Psoas muscle (tissue), 8 donors: ENCODE data around the gene DCLK3. TPM values are rescaled to one million over a fixed set of nuclear protein-coding genes. Genes with fewer than 3 reads are reported as not detected.

Source experiments
- ATAC-seq, 4 donors: fragments of 200-7000 bp; cut with Tn5 transposase; one replicate each; pipeline ENCODE4 v1.9.1; 2020; ENCODE audit warnings: moderate library complexity in 3 of 4, mild to moderate bottlenecking in 2 of 4
- DNase-seq, 2 donors: peaks; one replicate each; pipeline ENCODE4 v3.0.0-alpha.2; 2020
- H3K27ac ChIP-seq: fragments of 200-600 bp; one replicate; pipeline ENCODE4 v1.8.0; 2022
- H3K27me3 ChIP-seq, 3 donors: fragments of 200-600 bp in 1 of 3; one replicate each; pipeline versions ENCODE4 v1.6.1 to v1.8.0; 2013 to 2022; ENCODE audit warnings: low read length in 2 of 3, mild to moderate bottlenecking in 2 of 3, moderate library complexity in 1 of 3; ENCODE audit not compliant: insufficient read depth in 3 of 3
- H3K36me3 ChIP-seq, 2 donors: fragments of 200-600 bp in 1 of 2; one replicate each; pipeline versions ENCODE4 v1.6.1 to v1.8.0; 2013 to 2022; ENCODE audit warnings: low read depth in 1 of 2, mild to moderate bottlenecking in 1 of 2, moderate library complexity in 1 of 2; ENCODE audit not compliant: insufficient read depth in 1 of 2
- H3K4me1 ChIP-seq: fragments of 200-600 bp; one replicate; pipeline ENCODE4 v1.8.0; 2022
- H3K4me3 ChIP-seq: fragments of 200-600 bp; one replicate; pipeline ENCODE4 v1.8.0; 2022; ENCODE audit warnings: mild to moderate bottlenecking
- H3K9me3 ChIP-seq: fragments of 200-600 bp; one replicate; pipeline ENCODE4 v1.8.0; 2022
- WGBS, 3 donors: extraction: QIAGEN DNeasy Blood & Tissue Kit; methylation state at CpG; one replicate each; pipeline versions ENCODE4 v1.1.6 to v1.1.7; 2013; 5-methylcytosine and 5-hydroxymethylcytosine counted together
- intact Hi-C, 2 donors: fragments of 100-400 bp; cut with DNase I; formaldehyde crosslinking; loops; one replicate each; pipeline versions ENCODE4 v1.11.0 to v1.14.2; 2022
- polyA plus RNA-seq, 3 donors: library from polyadenylated mRNA; stranded (reverse); fragments of 200-250 nt; gene quantifications; one replicate each; pipeline ENCODE4 v1.2.3, GENCODE V29; 2013
- total RNA-seq, 4 donors: library from RNA; stranded (reverse); fragmentation: NEBNext Ultra II Directional in 2 of 4; extraction: Animal tissue kit (Norgen Biotek cat#: 25700) in 2 of 4; gene quantifications; one replicate each; pipeline versions ENCODE4 v1.2.1 to v1.2.4, GENCODE V29; 2021 to 2023
- TF ChIP-seq, protein P1 (sequence below): fragments of 200-600 bp; IDR thresholded peaks from one replicate; pipeline ENCODE4 v1.8.0; 2022; ENCODE audit warnings: antibody characterized with exemption
- donor health status: healthy with polysubstance abuse.
- donor health status: DM: no; HTN: no; CAD: no; lungs with moderate emphysema.
- donor health status: Bipolar disorder and iron deficiency.
- donor health status: healthy.
- donor health status: DM: yes; HTN: yes; CAD: no.
- donor health status: DM: no; HTN: no; CAD: no.
- donor health status: DM: no; HTN: no; CAD: no.
- donor health status: DM: yes; HTN: yes; CAD: no.

The DCLK3 gene
- total and polyA plus RNA-seq, 7 donors: 0.34 to 1.7 (median 0.54) TPM

GRCh38 chr3:36695113-36695768 is 69.1 kb downstream of the DCLK3 start:
- Histone ChIP-seq H3K36me3 (no peaks in the 10 kb centered on the region), H3K27ac (no peak overlapping the region), H3K9me3 (no peaks in the 10 kb centered on the region), H3K4me1 (no peaks in the 10 kb centered on the region), H3K4me3 (no peak overlapping the region), H3K27me3 (no peaks in the 10 kb centered on the region)
- DNase-seq (no peak), ATAC-seq (no peak)
- 68 to 79% (median 69%) methylated on average over 3 of the region's 3 CpGs for WGBS, 3 donors
- intact Hi-C loops: no loop called here
- TF ChIP-seq, protein P1, sequence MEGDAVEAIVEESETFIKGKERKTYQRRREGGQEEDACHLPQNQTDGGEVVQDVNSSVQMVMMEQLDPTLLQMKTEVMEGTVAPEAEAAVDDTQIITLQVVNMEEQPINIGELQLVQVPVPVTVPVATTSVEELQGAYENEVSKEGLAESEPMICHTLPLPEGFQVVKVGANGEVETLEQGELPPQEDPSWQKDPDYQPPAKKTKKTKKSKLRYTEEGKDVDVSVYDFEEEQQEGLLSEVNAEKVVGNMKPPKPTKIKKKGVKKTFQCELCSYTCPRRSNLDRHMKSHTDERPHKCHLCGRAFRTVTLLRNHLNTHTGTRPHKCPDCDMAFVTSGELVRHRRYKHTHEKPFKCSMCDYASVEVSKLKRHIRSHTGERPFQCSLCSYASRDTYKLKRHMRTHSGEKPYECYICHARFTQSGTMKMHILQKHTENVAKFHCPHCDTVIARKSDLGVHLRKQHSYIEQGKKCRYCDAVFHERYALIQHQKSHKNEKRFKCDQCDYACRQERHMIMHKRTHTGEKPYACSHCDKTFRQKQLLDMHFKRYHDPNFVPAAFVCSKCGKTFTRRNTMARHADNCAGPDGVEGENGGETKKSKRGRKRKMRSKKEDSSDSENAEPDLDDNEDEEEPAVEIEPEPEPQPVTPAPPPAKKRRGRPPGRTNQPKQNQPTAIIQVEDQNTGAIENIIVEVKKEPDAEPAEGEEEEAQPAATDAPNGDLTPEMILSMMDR: no peak

DNA sequence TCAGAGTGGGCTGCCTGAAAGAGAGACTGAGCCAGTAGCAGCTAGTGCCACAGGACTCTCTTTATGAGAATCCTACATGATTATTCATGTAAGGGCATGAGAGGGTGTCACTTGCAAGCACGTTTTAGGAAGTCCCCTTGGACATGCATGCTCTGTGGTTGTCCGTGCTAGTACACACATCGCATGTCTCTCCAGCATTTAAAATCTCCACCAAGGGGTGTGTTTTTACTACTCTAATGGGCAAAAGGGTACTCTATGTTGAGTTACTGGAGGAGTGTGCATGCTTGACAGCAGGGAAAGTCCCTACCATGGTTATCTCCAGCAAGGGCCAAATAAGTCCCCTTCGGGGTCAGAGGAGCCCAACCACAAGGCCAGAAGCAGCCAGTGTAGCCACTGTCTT is 70.7 kb downstream of the DCLK3 start:
- Histone ChIP-seq H3K27ac (no peak overlapping the region), H3K9me3 (no peaks in the 10 kb centered on the region), H3K36me3 (no peaks in the 10 kb centered on the region), H3K4me3 (no peak overlapping the region), H3K4me1 (no peaks in the 10 kb centered on the region), H3K27me3 (no peaks in the 10 kb centered on the region)
- intact Hi-C loops: no loop called here
- ATAC-seq (no peak), DNase-seq (no peak)
- TF ChIP-seq, protein P1: no peak
- WGBS, 3 donors: 79 to 89% (median 80%) methylated on average over 4 of the region's 4 CpGs

DNA sequence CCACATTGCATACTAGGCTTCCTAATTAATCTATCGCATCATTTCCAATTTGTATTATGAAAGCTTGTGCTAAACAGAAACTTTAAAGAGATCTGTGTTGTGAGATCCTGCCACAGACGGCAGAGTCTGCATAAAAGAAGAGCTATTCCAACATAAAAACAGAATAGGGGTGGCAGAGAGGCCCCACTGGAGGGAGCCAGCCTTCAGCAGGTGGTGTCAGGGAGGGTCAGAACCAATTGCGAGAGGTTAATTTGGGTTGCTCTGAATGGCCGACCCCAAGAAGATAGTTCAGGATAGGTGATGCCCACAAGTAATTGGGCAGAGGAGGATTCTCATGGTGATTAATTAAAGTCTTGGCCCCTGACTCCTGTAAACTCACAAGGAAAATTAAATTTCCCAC is 74.8 kb downstream of the DCLK3 start:
- Histone ChIP-seq H3K27ac (no peak overlapping the region), H3K9me3 (no peaks in the 10 kb centered on the region), H3K4me3 (no peak overlapping the region), H3K27me3 (no peaks in the 10 kb centered on the region), H3K36me3 (no peaks in the 10 kb centered on the region), H3K4me1 (no peaks in the 10 kb centered on the region)
- ATAC-seq (no peak), DNase-seq (no peak)
- TF ChIP-seq, protein P1: no peak
- intact Hi-C loops: loop anchor here in 1 of 2 donors (5.0 kb wide), 1 partner anchor 477 kb away; no protein-coding TSS in a partner anchor
- 81 to 82% (median 81%) methylated on average over 4 of the region's 4 CpGs for WGBS, 3 donors

DNA sequence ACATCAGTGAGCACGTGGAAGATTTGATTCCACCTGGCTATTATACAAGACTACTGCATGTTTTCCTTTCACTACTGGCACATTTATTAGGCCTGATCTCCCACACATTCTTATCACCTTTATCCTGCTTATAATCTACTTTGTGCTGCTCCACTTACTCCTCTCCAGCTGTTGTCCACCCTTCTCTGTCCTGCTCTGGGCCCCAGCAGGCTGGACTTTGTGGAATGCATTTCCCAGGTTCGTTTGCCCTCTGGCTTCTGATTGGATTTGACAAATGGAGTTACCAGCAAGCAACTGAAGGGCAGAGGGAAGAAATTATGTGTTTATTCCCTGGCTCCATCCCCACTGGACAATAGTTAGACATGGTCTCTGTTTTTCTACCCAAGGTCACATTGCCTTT is 75.5 kb downstream of the DCLK3 start:
- H3K27ac ChIP-seq: no peak overlapping the region
- TF ChIP-seq, protein P1: no peak
- DNase-seq (no peak), ATAC-seq (no peak)
- intact Hi-C loops: loop anchor here in 1 of 2 donors (5.0 kb wide), 1 partner anchor 477 kb away; no protein-coding TSS in a partner anchor
- no peaks in the 10 kb centered on the region for H3K36me3 ChIP-seq
- no peaks in the 10 kb centered on the region for H3K4me1 ChIP-seq
- H3K4me3 ChIP-seq: no peak overlapping the region
- 21 to 39% (median 33%) methylated on average over 2 of the region's 2 CpGs for WGBS, 3 donors
- no peaks in the 10 kb centered on the region for H3K9me3 ChIP-seq
- H3K27me3 ChIP-seq: no peaks in the 10 kb centered on the region

- intact Hi-C loops: loop anchor here in 1 of 2 donors (5.0 kb wide), 1 partner anchor 474 kb away; no protein-coding TSS in a partner anchor
- TF ChIP-seq, protein P1: no peak
Observed at GRCh38 chr3:36686516-36686915, 77.8 kb downstream of the DCLK3 start.

More at GRCh38 chr3:36686516-36686915, 77.8 kb downstream of the DCLK3 start:
- Histone ChIP-seq H3K9me3 (no peaks in the 10 kb centered on the region), H3K27ac (no peak overlapping the region), H3K4me1 (no peaks in the 10 kb centered on the region), H3K36me3 (no peaks in the 10 kb centered on the region), H3K4me3 (no peak overlapping the region), H3K27me3 (no peaks in the 10 kb centered on the region)
- no peak for DNase-seq
- no peak for ATAC-seq
